Osteoblast (primary cell): ENCODE data around the gene HOXC11. TPM values are rescaled to one million over a fixed set of nuclear protein-coding genes. Genes with fewer than 3 reads are reported as not detected.

Experiments
- DNase-seq: peaks from one replicate; pipeline ENCODE4 v3.0.0; 2011; ENCODE audit warnings: low spot score, mixed read lengths; ENCODE audit not compliant: insufficient read length; ENCODE audit errors: missing footprints
- H2AFZ ChIP-seq: 2 replicates; pipeline ENCODE4 v1.6.0; 2011; ENCODE audit warnings: mild to moderate bottlenecking, low read length
- H3K27ac ChIP-seq: 2 replicates; pipeline ENCODE4 v1.5.1; 2011; ENCODE audit warnings: mild to moderate bottlenecking, low read depth, low read length, moderate library complexity
- H3K27me3 ChIP-seq: 2 replicates; pipeline ENCODE4 v1.6.0; 2012; ENCODE audit warnings: mild to moderate bottlenecking, control low read depth, inconsistent platforms, low read length, moderate library complexity; ENCODE audit not compliant: insufficient read depth
- H3K36me3 ChIP-seq: 2 replicates; pipeline ENCODE4 v1.5.1; 2011; ENCODE audit warnings: mild to moderate bottlenecking, low read length, control low read depth, moderate library complexity; ENCODE audit not compliant: insufficient read depth
- H3K4me1 ChIP-seq: 2 replicates; pipeline ENCODE4 v1.5.1; 2011; ENCODE audit warnings: mild to moderate bottlenecking, low read length, control low read depth, moderate library complexity; ENCODE audit not compliant: insufficient read depth
- H3K4me2 ChIP-seq: 2 replicates; pipeline ENCODE4 v1.6.0; 2011; ENCODE audit warnings: mild to moderate bottlenecking, low read length; ENCODE audit not compliant: insufficient read depth
- H3K4me3 ChIP-seq: fragments of 200-600 bp; sonication (generic); 3 replicates; pipeline ENCODE4 v1.5.1; 2012; ENCODE audit warnings: mild to moderate bottlenecking, low read length, inconsistent platforms; ENCODE audit not compliant: insufficient read depth
- H3K79me2 ChIP-seq: 2 replicates; pipeline ENCODE4 v1.6.0; 2012; ENCODE audit warnings: mild to moderate bottlenecking, low read length, control low read depth, inconsistent platforms; ENCODE audit not compliant: insufficient read depth
- H3K9me3 ChIP-seq: 2 replicates; pipeline ENCODE4 v1.5.1; 2011; ENCODE audit warnings: low read depth, low read length, control low read depth
- H4K20me1 ChIP-seq: 2 replicates; pipeline ENCODE4 v1.6.0; 2012; ENCODE audit warnings: mild to moderate bottlenecking, low read length, control low read depth; ENCODE audit not compliant: insufficient read depth
- CTCF ChIP-seq: IDR thresholded peaks from 2 replicates; pipeline ENCODE4 v1.5.1; 2011; ENCODE audit warnings: mild to moderate bottlenecking, low read depth, low read length, moderate library complexity; ENCODE audit errors: extremely low read depth
- total RNA-seq: library from RNA; depleted of rRNA; stranded (reverse); fragments of >200 nt; gene quantifications from 2 replicates; pipeline ENCODE4 v1.2.3, GENCODE V29; 2012

HOXC11 gene
- total RNA-seq, 1 donor = 1.1 TPM

GRCh38 chr12:54018468-54018984 lies 45.6 kb downstream of the HOXC11 start:
- peak overlapping the region; percentile 96 for H3K27ac ChIP-seq
- H3K4me2 ChIP-seq = peak overlapping the region; percentile 94
- H4K20me1 ChIP-seq = peaks cover 24% of the 10 kb centered on the region
- H2AFZ ChIP-seq = peak overlapping the region; percentile 70
- no peak for TF ChIP-seq CTCF
- H3K9me3 ChIP-seq = no peaks in the 10 kb centered on the region
- peaks cover 54% of the 10 kb centered on the region for H3K4me1 ChIP-seq
- H3K27me3 ChIP-seq = no peaks in the 10 kb centered on the region
- H3K4me3 ChIP-seq = peak overlapping the region; percentile 94
- peaks cover 87% of the 10 kb centered on the region for H3K79me2 ChIP-seq
- no peaks in the 10 kb centered on the region for H3K36me3 ChIP-seq
- DNase-seq = no peak

GRCh38 chr12:54019091-54019811 lies 46.3 kb downstream of the HOXC11 start:
- H4K20me1 ChIP-seq = peaks cover 31% of the 10 kb centered on the region
- no peak overlapping the region for H2AFZ ChIP-seq
- peaks cover 54% of the 10 kb centered on the region for H3K4me1 ChIP-seq
- TF ChIP-seq CTCF = no peak
- no peaks in the 10 kb centered on the region for H3K27me3 ChIP-seq
- peaks cover 90% of the 10 kb centered on the region for H3K79me2 ChIP-seq
- H3K36me3 ChIP-seq = no peaks in the 10 kb centered on the region
- peak overlapping the region; percentile 94 for H3K4me3 ChIP-seq
- no peak for DNase-seq
- H3K27ac ChIP-seq = peak overlapping the region; percentile 90
- no peaks in the 10 kb centered on the region for H3K9me3 ChIP-seq
- H3K4me2 ChIP-seq = peak overlapping the region; percentile 94

- peak overlapping the region; percentile 90 for H3K27ac ChIP-seq
- peaks cover 90% of the 10 kb centered on the region for H3K79me2 ChIP-seq
- H3K36me3 ChIP-seq = no peaks in the 10 kb centered on the region
- no peaks in the 10 kb centered on the region for H3K27me3 ChIP-seq
- H3K4me3 ChIP-seq = peak overlapping the region; percentile 94
- H3K4me2 ChIP-seq = peak overlapping the region; percentile 94
- no peak for DNase-seq
- peaks cover 38% of the 10 kb centered on the region for H4K20me1 ChIP-seq
- TF ChIP-seq CTCF = no peak
- no peaks in the 10 kb centered on the region for H3K9me3 ChIP-seq
- H3K4me1 ChIP-seq = peaks cover 62% of the 10 kb centered on the region
- H2AFZ ChIP-seq = peak overlapping the region; percentile 35
These were observed 47.1 kb downstream of the HOXC11 start for GRCh38 chr12:54019924-54020590.
